Right atrium auricular region (tissue), 2 donors: ENCODE data around the gene PTAR1. TPM values are rescaled to one million over a fixed set of nuclear protein-coding genes. Genes with fewer than 3 reads are reported as not detected.

Source experiments
- DNase-seq: peaks from one replicate; pipeline ENCODE4 v3.0.0-alpha.2; 2019; ENCODE audit warnings: low spot score
- H3K27ac ChIP-seq, 2 donors: fragments of 200-600 bp; sonication (generic); 1 replicate in 1 of 2; 2 replicates in 1 of 2; pipeline ENCODE4 v1.5.1; 2016 to 2019
- H3K27me3 ChIP-seq, 2 donors: fragments of 200-600 bp; sonication (generic); one replicate each; pipeline versions ENCODE4 v1.5.1 to v1.6.0; 2017 to 2019
- H3K36me3 ChIP-seq: fragments of 200-600 bp; sonication (generic); one replicate; pipeline ENCODE4 v1.5.1; 2016
- H3K4me1 ChIP-seq, 2 donors: fragments of 200-600 bp; sonication (generic); one replicate each; pipeline versions ENCODE4 v1.5.1 to v1.6.0; 2017 to 2019
- H3K4me3 ChIP-seq, 2 donors: fragments of 200-600 bp; sonication (generic); 1 replicate in 1 of 2; 2 replicates in 1 of 2; pipeline ENCODE4 v1.5.1; 2017 to 2019; ENCODE audit warnings: mild to moderate bottlenecking in 1 of 2, moderate library complexity in 1 of 2
- H3K9me3 ChIP-seq, 2 donors: fragments of 200-600 bp; sonication (generic); one replicate each; pipeline ENCODE4 v1.5.1; 2019
- CTCF ChIP-seq, 2 donors: fragments of 200-600 bp; sonication (generic); IDR thresholded peaks; one replicate each; pipeline ENCODE4 v1.5.1; 2019; ENCODE audit warnings: antibody characterized with exemption in 2 of 2
- total RNA-seq, 2 donors: library from RNA; depleted of rRNA; stranded (reverse); fragments of >200 nt; gene quantifications; one replicate each; pipeline ENCODE4 v1.1.0, GENCODE V29; 2016

PTAR1 gene
- total RNA-seq, 2 donors from 2014 or later = 29.2 to 32.1 TPM

- Histone ChIP-seq H3K4me1 (peaks cover 0 to 13% of the 10 kb centered on the region in 2 donors), H3K27me3 (no peaks in the 10 kb centered on the region), H3K27ac (no peak overlapping the region), H3K36me3 (no peaks in the 10 kb centered on the region), H3K9me3 (no peaks in the 10 kb centered on the region), H3K4me3 (no peak overlapping the region)
- TF ChIP-seq CTCF (IDR thresholded peaks at IDR 0.05) = no peak
- DNase-seq = no peak
Measured at GRCh38 chr9:69746859-69747560, 12.8 kb downstream of the PTAR1 start.

- H3K4me1 ChIP-seq = peaks cover 0 to 13% of the 10 kb centered on the region in 2 donors
- no peak overlapping the region for H3K27ac ChIP-seq
- H3K27me3 ChIP-seq = no peaks in the 10 kb centered on the region
- TF ChIP-seq CTCF (IDR thresholded peaks at IDR 0.05) = peak in 1 of 2 donors; percentile 27
- no peak overlapping the region for H3K4me3 ChIP-seq
- no peaks in the 10 kb centered on the region for H3K36me3 ChIP-seq
- H3K9me3 ChIP-seq = no peaks in the 10 kb centered on the region
- no peak for DNase-seq
Measured at GRCh38 chr9:69745716-69746437, 13.9 kb downstream of the PTAR1 start.

- H3K27ac ChIP-seq = no peak overlapping the region
- H3K9me3 ChIP-seq = no peaks in the 10 kb centered on the region
- H3K36me3 ChIP-seq = no peaks in the 10 kb centered on the region
- H3K4me3 ChIP-seq = no peak overlapping the region
- H3K27me3 ChIP-seq = no peaks in the 10 kb centered on the region
- TF ChIP-seq CTCF (IDR thresholded peaks at IDR 0.05) = no peak
- peaks cover 0 to 13% of the 10 kb centered on the region in 2 donors for H3K4me1 ChIP-seq
- DNase-seq = no peak
Measured at GRCh38 chr9:69744688-69745380, 15.0 kb downstream of the PTAR1 start.

GRCh38 chr9:69743930-69744329 lies 15.9 kb downstream of the PTAR1 start:
- no peak for TF ChIP-seq CTCF (IDR thresholded peaks at IDR 0.05)
- Histone ChIP-seq H3K4me3 (no peak overlapping the region), H3K27ac (no peak overlapping the region), H3K36me3 (no peaks in the 10 kb centered on the region), H3K4me1 (peaks cover 0 to 13% of the 10 kb centered on the region in 2 donors), H3K27me3 (no peaks in the 10 kb centered on the region), H3K9me3 (no peaks in the 10 kb centered on the region)
- no peak for DNase-seq

- no peak overlapping the region for H3K4me3 ChIP-seq
- peaks cover 0 to 7% of the 10 kb centered on the region in 2 donors for H3K4me1 ChIP-seq
- no peak overlapping the region for H3K27ac ChIP-seq
- no peak for TF ChIP-seq CTCF (IDR thresholded peaks at IDR 0.05)
- no peak for DNase-seq
- no peaks in the 10 kb centered on the region for H3K9me3 ChIP-seq
- no peaks in the 10 kb centered on the region for H3K27me3 ChIP-seq
- no peaks in the 10 kb centered on the region for H3K36me3 ChIP-seq
Measured at GRCh38 chr9:69740872-69741505, 18.8 kb downstream of the PTAR1 start.
